Astrocyte of the cerebellum (primary cell): Measurements from ENCODE around the gene OPN3.

Source experiments
- DNase-seq: peaks from one replicate; pipeline ENCODE4 v3.0.0-alpha.2; 2011; ENCODE audit warnings: low read depth
- H3K4me3 ChIP-seq: 2 replicates; pipeline ENCODE4 v1.5.1; 2011; ENCODE audit warnings: mild to moderate bottlenecking, low read depth, low read length, moderate library complexity
- CTCF ChIP-seq: IDR thresholded peaks from 2 replicates; pipeline ENCODE4 v1.5.1; 2012; ENCODE audit warnings: low read length, low read depth, moderate library complexity, mild to moderate bottlenecking; ENCODE audit errors: missing control alignments
- in situ Hi-C: cut with HindIII; loops from 2 replicates; pipeline ENCODE4 v1.10.0; 2017; ENCODE audit warnings: low sequenced_read_pairs

Gene OPN3

DNA sequence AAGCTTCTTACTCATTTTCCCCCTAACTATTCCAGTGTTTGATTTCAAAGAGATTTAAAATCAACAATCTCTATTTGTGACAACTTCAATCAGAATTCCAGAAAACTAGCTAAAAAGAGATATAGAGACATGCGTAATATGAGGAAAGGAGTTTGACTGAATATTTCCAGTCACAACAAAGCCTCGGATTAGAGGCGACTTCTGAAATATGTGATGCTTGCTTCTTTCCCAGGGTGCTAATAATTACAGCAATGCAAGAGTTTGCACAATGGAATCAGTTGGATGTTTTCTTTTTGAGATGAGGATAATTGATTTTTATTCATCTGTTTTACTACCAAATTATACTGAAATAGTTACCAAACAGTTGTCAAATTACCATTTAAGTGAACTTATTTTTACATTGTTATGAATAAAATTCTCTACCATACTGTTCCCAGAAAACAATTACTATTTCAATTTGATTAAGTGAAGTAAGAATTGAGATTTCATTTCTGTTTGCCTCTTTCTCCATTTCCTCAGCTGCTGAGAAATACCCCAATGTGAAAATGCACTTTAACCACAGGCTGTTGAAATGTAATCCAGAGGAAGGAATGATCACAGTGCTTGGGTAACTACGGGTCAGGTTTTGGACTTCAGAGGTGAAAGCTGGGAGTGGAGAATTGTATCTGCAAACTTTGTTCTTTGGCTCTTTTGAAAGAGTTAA, 79.9 kb downstream of the OPN3 start:
- TF ChIP-seq CTCF = no peak
- no peak overlapping the region for H3K4me3 ChIP-seq

GRCh38 chr1:241557551-241558193, 82.5 kb downstream of the OPN3 start:
- TF ChIP-seq CTCF = no peak
- no peak for DNase-seq
- no peak overlapping the region for H3K4me3 ChIP-seq
- in situ Hi-C loops = no loop called here

More for the DNA sequence above, 79.9 kb downstream of the OPN3 start:
- in situ Hi-C loops = no loop called here
- no peak for DNase-seq

GRCh38 chr1:241557031-241557430, 83.1 kb downstream of the OPN3 start:
- in situ Hi-C loops = no loop called here
- no peak for DNase-seq
- H3K4me3 ChIP-seq = no peak overlapping the region
- no peak for TF ChIP-seq CTCF

DNA sequence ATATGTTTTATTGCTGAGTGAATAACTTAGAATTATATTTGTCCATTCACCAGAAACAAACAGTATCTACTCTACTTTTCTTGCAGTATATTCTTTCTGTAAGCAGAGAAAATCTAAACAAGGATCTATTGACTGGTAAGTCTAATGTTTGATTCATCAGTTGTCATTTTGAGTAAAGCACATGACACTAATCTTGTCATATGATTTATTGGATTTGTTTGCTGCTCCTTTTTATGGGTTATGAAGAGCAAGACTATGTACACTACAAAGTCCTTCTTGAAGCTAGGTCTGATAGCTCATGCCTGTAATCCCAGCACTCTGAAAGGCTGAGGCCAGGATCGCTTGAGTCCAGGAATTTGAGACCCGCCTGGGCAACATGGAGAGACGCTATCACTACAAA, 84.6 kb downstream of the OPN3 start:
- in situ Hi-C loops = no loop called here
- no peak for DNase-seq
- no peak overlapping the region for H3K4me3 ChIP-seq
- no peak for TF ChIP-seq CTCF

DNA sequence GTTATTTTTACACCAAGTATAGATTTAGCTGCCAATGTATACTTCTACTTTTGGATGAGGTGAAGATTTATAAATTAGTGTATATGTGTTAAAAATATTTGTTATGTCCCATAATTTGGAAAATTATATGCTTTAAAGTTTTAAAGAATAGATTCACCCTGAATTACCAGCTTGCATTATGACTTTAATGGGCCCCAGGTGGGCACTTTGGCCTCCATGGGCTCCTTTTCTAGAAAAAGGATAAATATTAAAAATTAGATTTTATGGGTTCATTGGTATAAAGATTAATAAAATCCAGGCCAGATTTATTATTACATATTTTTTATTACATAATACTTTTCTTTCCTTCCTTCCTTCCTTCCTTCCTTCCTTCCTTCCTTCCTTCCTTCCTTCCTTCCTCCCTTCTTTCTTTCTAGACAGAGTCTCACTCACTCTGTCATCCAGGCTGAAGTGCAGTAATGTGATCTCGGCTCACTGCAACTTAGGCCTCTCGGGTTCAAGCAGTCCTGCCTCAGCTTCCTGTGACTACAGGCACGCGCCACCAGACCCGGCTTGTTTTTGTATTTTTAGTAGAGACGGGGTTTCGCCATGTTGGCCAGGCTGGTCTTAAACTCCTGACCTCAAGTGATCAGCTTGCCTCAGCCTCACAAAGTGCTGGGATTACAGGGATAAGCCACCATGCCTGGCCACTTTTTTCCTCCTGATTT, 86.1 kb downstream of the OPN3 start:
- no peak overlapping the region for H3K4me3 ChIP-seq
- no peak for TF ChIP-seq CTCF
- no peak for DNase-seq
- in situ Hi-C loops = no loop called here

DNA sequence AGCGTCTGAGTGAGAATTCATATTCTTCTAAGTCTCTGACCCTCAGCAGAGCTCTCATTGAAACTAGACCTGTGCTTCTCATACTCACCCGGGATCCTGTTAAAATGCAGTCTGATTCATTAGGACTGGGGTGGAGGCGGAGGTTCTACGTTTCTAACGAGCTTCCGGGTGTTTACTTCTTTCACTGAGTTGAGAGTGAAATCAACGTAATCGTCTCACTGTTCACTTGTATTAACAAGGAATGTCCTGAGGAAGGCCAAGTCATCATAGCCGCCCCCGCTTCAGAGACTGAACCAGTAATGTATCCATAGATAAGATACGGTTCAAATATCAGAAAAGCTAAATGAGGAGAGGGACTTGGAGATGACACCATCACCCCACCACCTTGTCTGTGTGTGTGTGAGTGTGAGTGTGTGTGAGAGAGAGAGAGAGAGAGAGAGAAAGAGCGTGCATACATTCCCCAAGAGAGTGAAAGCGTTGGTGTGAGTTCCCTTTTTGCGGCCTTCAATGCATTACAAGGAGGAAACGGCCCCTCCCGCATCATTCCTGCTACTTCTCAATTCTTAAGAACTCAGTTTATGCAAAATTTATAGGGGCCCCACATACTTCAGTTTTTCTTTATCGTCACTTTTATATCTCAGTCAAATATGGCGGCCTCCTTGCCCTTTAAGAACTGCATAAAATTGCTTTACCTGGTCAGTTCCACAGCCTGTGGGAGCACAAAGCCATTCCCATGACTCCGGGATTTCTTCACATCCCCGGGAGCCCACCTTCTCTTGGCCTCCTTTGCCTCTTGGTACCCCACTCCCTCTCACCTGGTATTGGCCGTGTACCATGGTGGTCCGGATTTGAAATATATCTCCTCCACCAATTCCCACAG, 88.2 kb downstream of the OPN3 start:
- no peak for TF ChIP-seq CTCF
- in situ Hi-C loops = no loop called here
- DNase-seq = no peak
- H3K4me3 ChIP-seq = no peak overlapping the region
